GM12878 (cell line): ENCODE results near the gene POMT2.

Source experiments
- BHLHE40 ChIP-seq, 2 experiments: fragments of 450-650 bp in 1 of 2; IDR thresholded peaks; 2 replicates each; pipeline ENCODE4 v1.6.1; 2011 to 2017; ENCODE audit warnings: low read depth in 2 of 2, borderline replicate concordance in 1 of 2, improper control_type of control experiment in 1 of 2, low read length in 1 of 2, mild to moderate bottlenecking in 1 of 2
- ETV6 ChIP-seq, 2 experiments: fragments of 450-650 bp in 1 of 2; IDR thresholded peaks in 1 of 2; conservative IDR thresholded peaks in 1 of 2; 2 replicates each; pipeline ENCODE4 v1.6.1; 2014; ENCODE audit warnings: antibody characterized with exemption in 1 of 2, borderline replicate concordance in 1 of 2, low read depth in 1 of 2, mild to moderate bottlenecking in 1 of 2, moderate library complexity in 1 of 2
- POLR2A ChIP-seq: IDR thresholded peaks from 2 replicates; pipeline ENCODE4 v1.6.1; 2011; ENCODE audit warnings: low read depth, mild to moderate bottlenecking, low read length
- POLR2AphosphoS5 ChIP-seq: IDR thresholded peaks from 2 replicates; pipeline ENCODE4 v1.6.1; 2011; ENCODE audit warnings: mild to moderate bottlenecking, low read length, inconsistent platforms
- RFX5 ChIP-seq: IDR thresholded peaks from 2 replicates; pipeline ENCODE4 v1.6.1; 2011; ENCODE audit warnings: low read depth, low read length, improper control_type of control experiment
- SREBF1 ChIP-seq: IDR thresholded peaks from 2 replicates; pipeline ENCODE4 v1.6.1; 2012; ENCODE audit warnings: mild to moderate bottlenecking, low read length
- TCF12 ChIP-seq: IDR thresholded peaks from 2 replicates; pipeline ENCODE4 v1.6.1; 2011; ENCODE audit warnings: low read depth, mild to moderate bottlenecking, low read length
- TF ChIP-seq, protein P1 (sequence below), 3 experiments: IDR thresholded peaks in 2 of 3; conservative IDR thresholded peaks in 1 of 3; 2 replicates each; pipeline ENCODE4 v1.5.1; 2011; ENCODE audit warnings: low read depth in 3 of 3, low read length in 3 of 3, mild to moderate bottlenecking in 3 of 3, control low read depth in 2 of 3, moderate library complexity in 2 of 3, inconsistent platforms in 1 of 3, mixed read lengths in 1 of 3; ENCODE audit not compliant: control insufficient read depth in 2 of 3, insufficient read depth in 1 of 3; ENCODE audit errors: extremely low read depth in 1 of 3

DNA sequence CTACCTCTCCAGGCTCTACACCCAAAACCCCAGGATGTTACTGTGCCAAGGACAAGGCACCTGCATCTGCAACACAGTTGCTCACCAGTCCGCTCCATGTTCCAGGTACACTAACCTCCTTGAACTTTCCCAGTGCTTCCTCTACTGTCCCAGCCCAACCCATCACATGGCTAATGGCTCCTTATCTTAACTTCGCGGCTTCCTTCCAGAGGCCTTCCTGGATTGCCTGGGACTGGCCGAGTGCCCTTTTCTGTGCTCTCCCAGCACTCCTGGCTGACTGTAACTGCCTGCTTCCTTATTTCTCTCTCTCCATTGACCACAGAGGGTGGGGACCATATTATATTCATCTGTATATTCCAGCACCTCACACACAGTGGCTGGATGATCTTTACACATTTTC is 20.9 kb downstream of the POMT2 start:
- no peak for TF ChIP-seq POLR2AphosphoS5
- TF ChIP-seq BHLHE40 (IDR thresholded peaks at IDR 0.05; ENCODE audit: borderline replicate concordance in 1 of 2, low read depth in 2 of 2, low read length in 1 of 2), result no peak
- TF ChIP-seq, protein P1, sequence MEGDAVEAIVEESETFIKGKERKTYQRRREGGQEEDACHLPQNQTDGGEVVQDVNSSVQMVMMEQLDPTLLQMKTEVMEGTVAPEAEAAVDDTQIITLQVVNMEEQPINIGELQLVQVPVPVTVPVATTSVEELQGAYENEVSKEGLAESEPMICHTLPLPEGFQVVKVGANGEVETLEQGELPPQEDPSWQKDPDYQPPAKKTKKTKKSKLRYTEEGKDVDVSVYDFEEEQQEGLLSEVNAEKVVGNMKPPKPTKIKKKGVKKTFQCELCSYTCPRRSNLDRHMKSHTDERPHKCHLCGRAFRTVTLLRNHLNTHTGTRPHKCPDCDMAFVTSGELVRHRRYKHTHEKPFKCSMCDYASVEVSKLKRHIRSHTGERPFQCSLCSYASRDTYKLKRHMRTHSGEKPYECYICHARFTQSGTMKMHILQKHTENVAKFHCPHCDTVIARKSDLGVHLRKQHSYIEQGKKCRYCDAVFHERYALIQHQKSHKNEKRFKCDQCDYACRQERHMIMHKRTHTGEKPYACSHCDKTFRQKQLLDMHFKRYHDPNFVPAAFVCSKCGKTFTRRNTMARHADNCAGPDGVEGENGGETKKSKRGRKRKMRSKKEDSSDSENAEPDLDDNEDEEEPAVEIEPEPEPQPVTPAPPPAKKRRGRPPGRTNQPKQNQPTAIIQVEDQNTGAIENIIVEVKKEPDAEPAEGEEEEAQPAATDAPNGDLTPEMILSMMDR (IDR thresholded peaks at IDR 0.05 in 2 of 3, conservative IDR thresholded peaks at IDR 0.05 in 1 of 3; ENCODE audit: control insufficient read depth in 2 of 3, extremely low read depth in 1 of 3, insufficient read depth in 1 of 3, low read depth in 3 of 3, low read length in 3 of 3), result no peak
- TF ChIP-seq RFX5, result no peak
- no peak for TF ChIP-seq TCF12
- no peak for TF ChIP-seq ETV6 (conservative IDR thresholded peaks at IDR 0.05 in 1 of 2, IDR thresholded peaks at IDR 0.05 in 1 of 2; ENCODE audit: borderline replicate concordance in 1 of 2, low read depth in 1 of 2)
- no peak for TF ChIP-seq POLR2A
- no peak for TF ChIP-seq SREBF1
